Neural progenitor cell (in vitro differentiated cells): ENCODE results near the gene UNC5B. TPM values are rescaled to one million over a fixed set of nuclear protein-coding genes. Genes with fewer than 3 reads are reported as not detected.
A peak's percentile ranks its signal among the peaks of the same experiment; 100 is the strongest.

Experiments
- DNase-seq: peaks from one replicate; pipeline ENCODE4 v3.0.0-alpha.2; 2016; ENCODE audit warnings: low spot score
- H2AFZ ChIP-seq: fragments of 200-600 bp; sonication (generic); replicated peaks from 2 replicates; pipeline ENCODE4 v1.6.1; 2016; ENCODE audit warnings: antibody characterized with exemption
- H3F3A ChIP-seq: fragments of 200-600 bp; sonication (generic); 2 replicates; pipeline ENCODE4 v1.6.1; 2016; ENCODE audit warnings: antibody characterized with exemption, low read depth
- H3K27ac ChIP-seq: fragments of 200-600 bp; sonication (generic); 2 replicates; pipeline ENCODE4 v1.5.1; 2016; ENCODE audit warnings: mild to moderate bottlenecking
- H3K27me3 ChIP-seq: fragments of 200-600 bp; sonication (generic); 2 replicates; pipeline ENCODE4 v1.6.1; 2016; ENCODE audit warnings: mild to moderate bottlenecking, moderate library complexity
- H3K36me3 ChIP-seq: fragments of 200-600 bp; sonication (generic); 2 replicates; pipeline ENCODE4 v1.5.1; 2016
- H3K4me1 ChIP-seq: fragments of 200-600 bp; sonication (generic); 2 replicates; pipeline ENCODE4 v1.6.1; 2016; ENCODE audit warnings: mixed run types
- H3K4me2 ChIP-seq: fragments of 200-600 bp; sonication (generic); 2 replicates; pipeline ENCODE4 v1.6.1; 2016
- H3K4me3 ChIP-seq: fragments of 200-600 bp; sonication (generic); 2 replicates; pipeline ENCODE4 v1.5.1; 2016
- H3K79me2 ChIP-seq: fragments of 200-600 bp; sonication (generic); 2 replicates; pipeline ENCODE4 v1.6.1; 2016; ENCODE audit warnings: low read depth
- H3K9ac ChIP-seq: fragments of 200-600 bp; sonication (generic); 2 replicates; pipeline ENCODE4 v1.6.1; 2016
- H3K9me3 ChIP-seq: fragments of 200-600 bp; sonication (generic); 2 replicates; pipeline ENCODE4 v1.5.1; 2016; ENCODE audit warnings: low read depth
- H4K20me1 ChIP-seq: fragments of 200-600 bp; sonication (generic); 2 replicates; pipeline ENCODE4 v1.6.1; 2016; ENCODE audit warnings: low read depth
- H3K27ac Mint-ChIP-seq: 3 replicates; pipeline ENCODE4 v1.8.0; 2021; ENCODE audit warnings: mixed read lengths
- H3K27me3 Mint-ChIP-seq: 2 replicates; pipeline ENCODE4 v1.8.0; 2022; ENCODE audit warnings: low read depth, mild to moderate bottlenecking, inconsistent platforms, moderate library complexity, mixed read lengths; ENCODE audit not compliant: insufficient read depth
- H3K36me3 Mint-ChIP-seq: 3 replicates; pipeline ENCODE4 v1.8.0; 2021; ENCODE audit warnings: mixed read lengths
- H3K4me1 Mint-ChIP-seq: 3 replicates; pipeline ENCODE4 v1.8.0; 2021; ENCODE audit warnings: mixed read lengths
- H3K4me3 Mint-ChIP-seq: 3 replicates; pipeline ENCODE4 v1.8.0; 2021; ENCODE audit warnings: mild to moderate bottlenecking, moderate library complexity, mixed read lengths
- H3K9me3 Mint-ChIP-seq: 3 replicates; pipeline ENCODE4 v1.8.0; 2020; ENCODE audit warnings: mixed read lengths
- CTCF ChIP-seq: fragments of 200-600 bp; sonication (generic); IDR thresholded peaks from 2 replicates; pipeline ENCODE4 v1.5.1; 2017; ENCODE audit warnings: antibody characterized with exemption, mild to moderate bottlenecking
- EZH2 ChIP-seq: fragments of 200-600 bp; sonication (generic); IDR thresholded peaks from 2 replicates; pipeline ENCODE4 v1.6.1; 2017; ENCODE audit warnings: antibody characterized with exemption, mild to moderate bottlenecking, moderate library complexity
- EZH2phosphoT487 ChIP-seq: fragments of 200-600 bp; sonication (generic); IDR thresholded peaks from 2 replicates; pipeline ENCODE4 v1.6.1; 2017; ENCODE audit warnings: antibody characterized with exemption
- total RNA-seq: library from RNA; depleted of rRNA; stranded (reverse); fragments of >200 nt; gene quantifications from 2 replicates; pipeline ENCODE4 v1.2.3, GENCODE V29; 2015; ENCODE audit warnings: low replicate concordance

Gene UNC5B
- total RNA-seq, 1 donor from 2014 or later = 3.3 TPM

GRCh38 chr10:71316056-71316785 lies 103.9 kb downstream of the UNC5B start:
- Mint-ChIP-seq H3K27ac (no peak overlapping the region), H3K9me3 (no peaks in the 10 kb centered on the region), H3K4me1 (peaks cover 38% of the 10 kb centered on the region), H3K36me3 (no peaks in the 10 kb centered on the region), H3K27me3 (peaks cover 7% of the 10 kb centered on the region), H3K4me3 (no peak overlapping the region)
- H3K79me2 ChIP-seq = no peaks in the 10 kb centered on the region
- peak overlapping the region; percentile 24 for H2AFZ ChIP-seq
- H4K20me1 ChIP-seq = no peaks in the 10 kb centered on the region
- H3K9me3 ChIP-seq = no peaks in the 10 kb centered on the region
- no peak for TF ChIP-seq EZH2
- no peak for TF ChIP-seq EZH2phosphoT487
- TF ChIP-seq CTCF = no peak
- no peak overlapping the region for H3K4me3 ChIP-seq
- H3K9ac ChIP-seq = no peak overlapping the region
- H3F3A ChIP-seq = peaks cover 20% of the 10 kb centered on the region
- peaks cover 15% of the 10 kb centered on the region for H3K27me3 ChIP-seq
- no peak overlapping the region for H3K27ac ChIP-seq
- H3K36me3 ChIP-seq = no peaks in the 10 kb centered on the region
- H3K4me1 ChIP-seq = peaks cover 33% of the 10 kb centered on the region
- no peak overlapping the region for H3K4me2 ChIP-seq
- DNase-seq = no peak

GRCh38 chr10:71316786-71317160 lies 104.4 kb downstream of the UNC5B start:
- Histone ChIP-seq H3K9ac (no peak overlapping the region), H3K4me1 (peaks cover 33% of the 10 kb centered on the region), H3K27me3 (peaks cover 15% of the 10 kb centered on the region), H4K20me1 (no peaks in the 10 kb centered on the region), H3F3A (peaks cover 20% of the 10 kb centered on the region), H3K27ac (no peak overlapping the region), H3K36me3 (no peaks in the 10 kb centered on the region), H2AFZ (peak overlapping the region; percentile 24), H3K4me2 (no peak overlapping the region), H3K79me2 (no peaks in the 10 kb centered on the region), H3K9me3 (no peaks in the 10 kb centered on the region), H3K4me3 (no peak overlapping the region)
- Mint-ChIP-seq H3K36me3 (no peaks in the 10 kb centered on the region), H3K9me3 (no peaks in the 10 kb centered on the region), H3K27ac (no peak overlapping the region), H3K4me1 (peaks cover 38% of the 10 kb centered on the region), H3K27me3 (peaks cover 7% of the 10 kb centered on the region), H3K4me3 (no peak overlapping the region)
- TF ChIP-seq EZH2phosphoT487 (no peak), EZH2 (no peak), CTCF (no peak)
- DNase-seq = peak; percentile 22

GRCh38 chr10:71317739-71318138 lies 105.4 kb downstream of the UNC5B start:
- H3K4me3 Mint-ChIP-seq = peak overlapping the region; percentile 74

More at GRCh38 chr10:71317739-71318138, 105.4 kb downstream of the UNC5B start:
- Histone ChIP-seq H4K20me1 (no peaks in the 10 kb centered on the region), H3K4me2 (no peak overlapping the region), H3F3A (peaks cover 20% of the 10 kb centered on the region), H3K4me1 (peaks cover 33% of the 10 kb centered on the region), H2AFZ (no peak overlapping the region), H3K36me3 (no peaks in the 10 kb centered on the region), H3K4me3 (no peak overlapping the region), H3K27me3 (peaks cover 13% of the 10 kb centered on the region), H3K79me2 (no peaks in the 10 kb centered on the region), H3K9me3 (no peaks in the 10 kb centered on the region), H3K27ac (no peak overlapping the region), H3K9ac (no peak overlapping the region)
- Mint-ChIP-seq H3K4me1 (peaks cover 38% of the 10 kb centered on the region), H3K27ac (no peak overlapping the region), H3K27me3 (peaks cover 5% of the 10 kb centered on the region), H3K9me3 (no peaks in the 10 kb centered on the region), H3K36me3 (no peaks in the 10 kb centered on the region)
- peak; percentile 6 for TF ChIP-seq CTCF
- TF ChIP-seq EZH2phosphoT487 = no peak
- DNase-seq = no peak
